ENCODE results near the gene DTNB.

DTNB gene

DNA sequence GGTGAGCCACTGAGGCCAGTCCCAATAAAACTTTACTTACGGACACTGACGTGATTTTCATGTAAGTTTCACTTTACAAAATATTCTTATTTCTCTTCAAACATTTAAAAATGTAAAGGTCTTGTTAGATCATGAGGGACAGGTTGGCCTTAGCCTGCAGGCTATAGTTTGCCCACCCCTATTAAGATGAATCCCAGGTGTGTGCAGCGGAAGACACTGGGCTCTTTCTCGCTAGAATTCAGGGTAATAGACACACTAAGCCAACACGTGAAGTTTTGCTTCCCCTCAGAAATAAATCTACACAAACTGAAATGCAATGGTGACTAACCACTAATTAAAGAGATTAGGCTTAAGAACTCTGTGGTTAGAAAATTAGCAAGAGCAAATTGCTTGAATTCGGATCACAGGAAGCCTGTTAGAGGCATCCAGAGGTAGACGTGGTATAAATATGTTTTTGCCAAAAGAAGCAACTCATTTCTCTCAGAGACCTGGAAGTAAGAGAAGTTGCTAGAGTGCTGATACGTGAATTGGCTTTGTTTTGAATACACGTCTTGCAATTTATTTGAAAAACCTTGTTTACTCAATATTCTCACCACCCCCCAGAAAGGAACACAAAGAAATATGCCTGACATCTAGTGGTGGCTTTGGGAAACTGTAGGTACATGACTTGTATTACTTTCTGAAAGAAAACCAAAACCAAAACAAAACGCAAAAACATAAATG, 151.6 kb downstream of the DTNB start:
- peak overlapping the region; percentile 52 for H3K27ac Mint-ChIP-seq (ENCODE audit: low read depth)
- ATAC-seq (replicated peaks; ENCODE audit: extremely low read depth, poor library complexity, severe bottlenecking) (peak; percentile 95), DNase-seq (ENCODE audit: low spot score in 2 of 2) (peak in 1 of 2 donors; percentile 46)
- no peaks in the 10 kb centered on the region for H3K9me3 Mint-ChIP-seq
- H3K27me3 Mint-ChIP-seq = no peaks in the 10 kb centered on the region
- peak overlapping the region; percentile 41 for H3K4me3 Mint-ChIP-seq
- peaks cover 2% of the 10 kb centered on the region for H3K36me3 Mint-ChIP-seq (ENCODE audit: insufficient read depth)
- H3K4me1 Mint-ChIP-seq = peaks cover 9% of the 10 kb centered on the region

DNA sequence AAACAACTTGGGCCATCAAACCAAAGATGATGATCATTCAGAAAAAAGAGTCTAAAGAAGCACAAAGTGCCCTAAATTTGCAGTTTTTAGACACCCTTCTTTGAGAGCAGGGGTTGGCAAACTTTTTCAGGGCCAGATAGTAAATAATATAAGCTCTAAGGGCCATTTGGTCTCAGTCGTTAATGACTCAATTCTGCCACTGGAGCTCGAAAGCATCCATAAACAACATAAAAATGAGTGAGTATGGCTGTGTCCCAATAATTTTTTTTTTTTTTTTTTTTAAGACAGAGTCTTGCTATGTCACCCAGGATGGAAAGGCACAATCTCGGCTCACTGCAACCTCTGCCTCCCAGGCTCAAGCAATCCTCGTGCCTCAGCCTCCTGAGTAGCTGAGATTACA, 152.3 kb downstream of the DTNB start:
- Mint-ChIP-seq H3K4me3 (no peak overlapping the region), H3K36me3 (ENCODE audit: insufficient read depth) (peaks cover 2% of the 10 kb centered on the region), H3K27me3 (no peaks in the 10 kb centered on the region), H3K27ac (ENCODE audit: low read depth) (no peak overlapping the region), H3K9me3 (no peaks in the 10 kb centered on the region), H3K4me1 (peaks cover 9% of the 10 kb centered on the region)
- ATAC-seq (replicated peaks; ENCODE audit: extremely low read depth, poor library complexity, severe bottlenecking) (no peak), DNase-seq (ENCODE audit: low spot score in 2 of 2) (no peak)

DNA sequence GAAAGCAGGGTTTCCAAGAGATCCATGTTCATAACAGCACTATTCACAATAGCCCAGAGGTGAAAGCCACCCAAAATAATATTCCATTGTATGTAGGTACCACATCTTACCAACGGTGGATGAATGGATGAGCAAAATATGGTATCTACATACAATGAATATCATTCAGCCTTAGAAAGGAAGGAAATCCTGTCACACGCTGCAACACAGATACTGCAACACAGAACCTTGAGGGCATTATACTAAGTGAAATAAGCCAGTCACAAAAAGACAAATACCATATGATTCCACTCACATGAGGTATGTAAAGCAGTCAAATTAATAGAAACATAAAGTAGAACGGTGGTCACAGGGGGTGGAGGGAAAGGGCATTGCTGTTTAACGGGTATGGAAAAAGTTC, 155.7 kb downstream of the DTNB start:
- Mint-ChIP-seq H3K4me1 (peaks cover 23% of the 10 kb centered on the region), H3K27ac (ENCODE audit: low read depth) (no peak overlapping the region), H3K4me3 (no peak overlapping the region), H3K9me3 (no peaks in the 10 kb centered on the region), H3K36me3 (ENCODE audit: insufficient read depth) (peaks cover 3% of the 10 kb centered on the region), H3K27me3 (no peaks in the 10 kb centered on the region)
- DNase-seq (ENCODE audit: low spot score in 2 of 2) = no peak
- no peak for ATAC-seq (replicated peaks; ENCODE audit: extremely low read depth, poor library complexity, severe bottlenecking)

DNA sequence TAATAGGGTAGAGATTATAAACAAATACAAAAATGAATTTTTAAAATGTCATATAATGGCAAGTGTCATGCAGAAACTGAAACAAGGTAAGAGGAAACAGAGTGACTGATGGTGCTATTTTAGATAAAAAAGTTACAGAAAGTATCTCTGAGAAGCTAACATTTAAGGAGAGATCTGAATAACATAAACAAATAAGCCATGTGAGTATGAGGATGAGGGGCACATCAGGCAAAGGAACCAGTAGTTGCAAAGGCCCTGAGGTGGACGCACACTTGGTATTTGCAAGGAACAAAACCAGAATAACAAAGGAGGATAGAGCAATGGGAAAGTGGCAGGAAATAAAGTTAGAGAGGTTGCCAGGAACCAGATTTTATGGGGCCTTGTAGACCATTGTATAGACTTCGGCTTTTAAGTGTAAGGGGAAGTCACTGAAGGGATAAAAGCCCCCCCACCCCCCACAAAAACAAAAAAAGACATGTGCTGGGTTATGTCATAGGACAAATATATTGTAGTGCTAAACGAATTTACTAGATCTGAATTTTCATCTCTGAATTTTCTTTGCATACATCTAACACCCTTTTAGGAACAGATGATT, 159.2 kb downstream of the DTNB start:
- ATAC-seq (replicated peaks; ENCODE audit: extremely low read depth, poor library complexity, severe bottlenecking) (no peak), DNase-seq (ENCODE audit: low spot score in 2 of 2) (no peak)
- H3K27me3 Mint-ChIP-seq = no peaks in the 10 kb centered on the region
- no peak overlapping the region for H3K27ac Mint-ChIP-seq (ENCODE audit: low read depth)
- H3K4me3 Mint-ChIP-seq = no peak overlapping the region
- H3K36me3 Mint-ChIP-seq (ENCODE audit: insufficient read depth) = peaks cover 3% of the 10 kb centered on the region
- no peaks in the 10 kb centered on the region for H3K9me3 Mint-ChIP-seq
- H3K4me1 Mint-ChIP-seq = peaks cover 18% of the 10 kb centered on the region

DNA sequence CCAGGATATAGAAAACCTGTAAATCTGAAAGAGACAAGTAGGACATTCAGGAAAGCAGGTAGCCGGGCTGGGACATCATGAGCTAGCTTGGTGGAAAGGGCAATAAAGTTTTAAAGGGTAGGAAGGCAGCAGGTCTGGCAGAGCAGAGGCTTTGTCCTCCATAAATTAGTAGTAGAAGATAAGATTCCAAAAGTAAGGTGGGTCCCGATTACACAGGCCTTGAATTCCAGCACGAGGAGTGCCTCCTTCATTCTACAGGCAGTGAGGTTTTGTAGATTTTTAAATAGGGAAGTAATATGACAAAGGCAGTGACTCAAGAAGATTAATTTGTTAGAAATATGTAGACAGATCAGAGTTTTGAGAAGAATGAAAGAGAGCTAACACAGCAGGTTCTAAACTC, 160.7 kb downstream of the DTNB start:
- H3K4me1 Mint-ChIP-seq = peaks cover 18% of the 10 kb centered on the region
- peaks cover 3% of the 10 kb centered on the region for H3K36me3 Mint-ChIP-seq (ENCODE audit: insufficient read depth)
- DNase-seq (ENCODE audit: low spot score in 2 of 2) (no peak), ATAC-seq (replicated peaks; ENCODE audit: extremely low read depth, poor library complexity, severe bottlenecking) (no peak)
- no peak overlapping the region for H3K4me3 Mint-ChIP-seq
- no peaks in the 10 kb centered on the region for H3K9me3 Mint-ChIP-seq
- no peaks in the 10 kb centered on the region for H3K27me3 Mint-ChIP-seq
- H3K27ac Mint-ChIP-seq (ENCODE audit: low read depth) = no peak overlapping the region

DNA sequence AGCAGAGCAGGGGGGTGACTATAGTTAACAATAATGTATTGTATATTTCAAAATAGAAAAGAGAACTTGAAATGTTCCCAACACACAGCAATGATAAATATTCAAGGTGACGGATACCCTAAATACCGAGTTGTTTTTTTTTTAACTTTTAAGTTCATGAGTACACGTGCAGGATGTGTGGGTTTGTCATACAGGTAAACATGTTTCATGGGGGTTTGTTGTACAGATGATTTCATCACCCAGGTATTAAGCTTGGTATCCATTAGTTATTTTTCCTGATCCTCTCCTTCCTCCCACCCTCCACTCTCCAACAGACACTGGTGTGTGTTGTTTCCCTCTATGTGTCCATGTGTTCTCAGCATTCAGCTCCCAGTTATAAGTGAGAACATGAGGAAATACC, 167.2 kb downstream of the DTNB start:
- Mint-ChIP-seq H3K9me3 (no peaks in the 10 kb centered on the region), H3K4me1 (no peaks in the 10 kb centered on the region), H3K27me3 (no peaks in the 10 kb centered on the region), H3K4me3 (no peak overlapping the region), H3K36me3 (ENCODE audit: insufficient read depth) (no peaks in the 10 kb centered on the region), H3K27ac (ENCODE audit: low read depth) (no peak overlapping the region)
- ATAC-seq (replicated peaks; ENCODE audit: extremely low read depth, poor library complexity, severe bottlenecking) = no peak
- no peak for DNase-seq (ENCODE audit: low spot score in 2 of 2)

DNA sequence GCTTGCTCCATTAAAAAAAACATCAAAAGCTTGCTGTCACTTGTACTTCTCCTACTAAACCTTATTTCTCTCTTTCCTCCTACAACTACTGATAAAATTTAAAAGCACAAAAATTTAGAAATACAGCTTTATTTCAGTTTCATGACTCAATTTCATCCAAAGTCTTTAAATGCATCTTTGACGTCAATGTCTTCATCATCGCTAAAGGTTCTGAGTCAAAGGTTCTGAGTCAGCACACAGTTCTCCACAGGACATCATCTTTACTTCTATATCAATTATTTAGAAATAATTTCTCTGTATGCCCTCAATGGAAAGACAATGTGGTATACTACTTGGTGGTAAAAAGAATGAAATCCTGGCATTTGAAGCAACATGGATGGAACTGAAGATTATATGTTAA, 167.8 kb downstream of the DTNB start:
- Mint-ChIP-seq H3K4me3 (no peak overlapping the region), H3K27ac (ENCODE audit: low read depth) (no peak overlapping the region), H3K36me3 (ENCODE audit: insufficient read depth) (no peaks in the 10 kb centered on the region), H3K9me3 (no peaks in the 10 kb centered on the region), H3K27me3 (no peaks in the 10 kb centered on the region), H3K4me1 (no peaks in the 10 kb centered on the region)
- DNase-seq (ENCODE audit: low spot score in 2 of 2) (no peak), ATAC-seq (replicated peaks; ENCODE audit: extremely low read depth, poor library complexity, severe bottlenecking) (no peak)

DNA sequence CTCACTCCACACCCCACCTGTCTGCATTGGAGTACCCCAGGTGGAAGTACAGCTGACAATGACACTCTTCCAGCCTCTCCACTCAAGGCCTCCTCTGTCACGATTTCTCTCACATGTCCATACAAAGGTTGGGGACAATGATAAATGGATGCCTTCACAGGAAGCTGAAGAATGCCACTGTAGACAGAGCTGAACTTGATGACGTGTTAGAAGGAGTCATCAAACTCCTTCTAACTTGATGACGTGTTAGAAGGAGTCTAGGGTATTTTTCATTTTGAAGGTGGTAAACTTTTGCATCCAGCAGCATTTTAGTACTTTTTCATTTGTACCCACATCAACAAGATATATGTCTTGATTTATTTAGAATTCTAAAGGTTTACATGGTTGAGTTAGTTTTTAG, 168.2 kb downstream of the DTNB start:
- H3K27ac Mint-ChIP-seq (ENCODE audit: low read depth) = no peak overlapping the region
- no peaks in the 10 kb centered on the region for H3K4me1 Mint-ChIP-seq
- H3K4me3 Mint-ChIP-seq = no peak overlapping the region
- ATAC-seq (replicated peaks; ENCODE audit: extremely low read depth, poor library complexity, severe bottlenecking) (no peak), DNase-seq (ENCODE audit: low spot score in 2 of 2) (no peak)
- H3K36me3 Mint-ChIP-seq (ENCODE audit: insufficient read depth) = no peaks in the 10 kb centered on the region
- H3K9me3 Mint-ChIP-seq = no peaks in the 10 kb centered on the region
- no peaks in the 10 kb centered on the region for H3K27me3 Mint-ChIP-seq

DNA sequence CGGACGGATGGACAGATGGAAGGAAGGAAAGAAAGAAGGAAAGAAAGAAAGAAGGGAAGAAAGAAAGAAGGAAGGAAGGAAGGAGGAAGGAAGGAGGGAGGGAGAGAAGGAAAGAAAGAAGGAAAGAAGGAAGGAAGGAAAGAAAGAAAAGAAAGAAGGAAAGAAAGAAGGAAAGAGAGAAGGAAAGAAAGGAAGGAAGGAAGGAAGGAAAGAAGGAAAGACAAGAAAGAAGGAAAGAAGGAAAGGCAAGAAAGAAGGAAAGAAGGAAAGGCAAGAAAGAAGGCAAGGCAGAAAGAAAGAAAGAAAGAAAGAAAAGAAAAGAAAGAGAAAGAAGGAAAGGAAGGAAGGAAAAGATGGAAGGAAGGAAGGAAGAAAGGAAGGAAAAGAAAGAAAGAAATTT, 169.1 kb downstream of the DTNB start:
- no peak for ATAC-seq (replicated peaks; ENCODE audit: extremely low read depth, poor library complexity, severe bottlenecking)
- Mint-ChIP-seq H3K9me3 (no peaks in the 10 kb centered on the region), H3K27ac (ENCODE audit: low read depth) (no peak overlapping the region)

DNA sequence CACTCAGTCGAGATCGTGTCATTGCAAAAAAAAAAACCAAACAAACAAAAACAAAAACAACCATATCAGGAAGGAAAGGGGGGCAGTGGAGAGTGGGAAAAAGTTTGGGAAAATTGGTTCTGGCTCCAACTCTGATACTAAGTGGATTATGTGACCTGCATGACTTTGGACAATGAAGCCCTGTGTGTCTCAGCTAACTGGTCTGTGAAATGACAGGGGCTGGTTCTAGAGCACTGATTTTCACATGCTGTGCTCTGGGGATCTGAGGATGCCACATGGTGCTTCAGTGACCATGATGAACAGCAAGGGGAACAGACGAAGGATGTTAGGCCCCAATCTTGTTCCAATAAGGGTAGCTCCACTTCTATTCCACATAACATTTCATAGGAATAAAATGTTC, 174.2 kb downstream of the DTNB start:
- H3K4me1 Mint-ChIP-seq = no peaks in the 10 kb centered on the region
- no peaks in the 10 kb centered on the region for H3K27me3 Mint-ChIP-seq
- ATAC-seq (replicated peaks; ENCODE audit: extremely low read depth, poor library complexity, severe bottlenecking) (no peak), DNase-seq (ENCODE audit: low spot score in 2 of 2) (no peak)
- H3K9me3 Mint-ChIP-seq = no peaks in the 10 kb centered on the region
- peaks cover 3% of the 10 kb centered on the region for H3K36me3 Mint-ChIP-seq (ENCODE audit: insufficient read depth)
- H3K27ac Mint-ChIP-seq (ENCODE audit: low read depth) = no peak overlapping the region
- no peak overlapping the region for H3K4me3 Mint-ChIP-seq

More for the DNA sequence above, 169.1 kb downstream of the DTNB start:
- no peaks in the 10 kb centered on the region for H3K36me3 Mint-ChIP-seq (ENCODE audit: insufficient read depth)
- no peaks in the 10 kb centered on the region for H3K4me1 Mint-ChIP-seq
- no peak for DNase-seq (ENCODE audit: low spot score in 2 of 2)
- no peak overlapping the region for H3K4me3 Mint-ChIP-seq
- no peaks in the 10 kb centered on the region for H3K27me3 Mint-ChIP-seq

DNA sequence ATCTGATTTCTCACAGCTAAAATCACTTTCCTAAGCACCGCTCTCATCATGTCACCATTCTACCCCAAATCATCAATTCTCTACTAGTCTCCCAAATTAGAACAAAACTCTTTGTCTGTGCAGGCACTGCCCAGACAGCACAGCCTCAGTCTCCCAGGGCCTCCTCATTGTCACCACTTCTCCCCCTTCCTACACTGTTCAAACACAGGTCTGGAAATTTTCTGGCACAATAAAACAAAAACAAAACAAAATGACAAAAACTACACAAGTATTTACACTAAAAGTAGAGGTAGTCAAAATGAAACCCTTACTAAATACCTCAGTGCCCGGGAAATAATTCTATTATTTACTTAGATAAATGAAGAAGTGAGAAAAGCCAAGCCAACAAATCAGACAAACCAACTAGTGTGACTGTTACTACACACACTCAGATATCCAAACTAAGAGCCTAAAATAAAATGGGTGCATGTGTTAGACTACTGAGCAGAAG, 175.4 kb downstream of the DTNB start:
- Mint-ChIP-seq H3K27me3 (no peaks in the 10 kb centered on the region), H3K36me3 (ENCODE audit: insufficient read depth) (peaks cover 3% of the 10 kb centered on the region), H3K27ac (ENCODE audit: low read depth) (no peak overlapping the region), H3K4me1 (no peaks in the 10 kb centered on the region), H3K9me3 (no peaks in the 10 kb centered on the region), H3K4me3 (no peak overlapping the region)
- DNase-seq (ENCODE audit: low spot score in 2 of 2) = no peak
- no peak for ATAC-seq (replicated peaks; ENCODE audit: extremely low read depth, poor library complexity, severe bottlenecking)

DNA sequence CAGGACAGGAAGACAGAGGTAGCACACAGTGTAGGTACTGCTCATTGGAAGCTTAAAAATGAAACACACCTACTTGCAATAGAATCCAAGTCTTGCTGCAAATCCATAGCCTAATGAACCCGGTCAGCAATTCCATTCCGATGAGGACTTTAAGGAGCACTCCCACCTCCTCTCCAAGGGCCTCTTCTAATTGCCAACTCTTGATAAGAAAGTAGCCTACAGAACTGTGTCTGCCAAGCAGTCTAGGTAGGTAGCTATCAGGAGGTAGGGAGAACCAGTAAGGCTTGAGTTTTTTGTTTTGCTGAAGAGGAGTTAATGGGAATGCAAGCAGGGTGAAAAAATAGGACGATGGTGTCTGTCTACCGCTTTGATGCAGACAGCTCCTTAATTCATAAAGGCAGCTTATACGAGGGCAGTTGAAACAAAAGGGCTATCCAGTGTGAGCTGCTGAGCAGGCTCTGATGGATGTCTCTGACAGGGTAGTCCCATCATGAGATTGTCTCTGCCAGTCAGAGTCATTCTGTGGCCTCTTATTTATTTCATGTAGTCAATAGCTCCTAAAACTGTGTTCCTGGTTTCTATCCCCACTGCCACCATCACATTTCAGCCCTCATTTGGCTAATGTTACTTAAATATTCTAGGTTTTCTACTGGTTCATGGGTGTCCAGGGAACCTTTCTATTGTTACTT, 176.0 kb downstream of the DTNB start:
- ATAC-seq (replicated peaks; ENCODE audit: extremely low read depth, poor library complexity, severe bottlenecking) (no peak), DNase-seq (ENCODE audit: low spot score in 2 of 2) (no peak)
- Mint-ChIP-seq H3K36me3 (ENCODE audit: insufficient read depth) (peaks cover 3% of the 10 kb centered on the region), H3K4me3 (no peak overlapping the region), H3K27ac (ENCODE audit: low read depth) (no peak overlapping the region), H3K27me3 (no peaks in the 10 kb centered on the region), H3K9me3 (no peaks in the 10 kb centered on the region), H3K4me1 (no peaks in the 10 kb centered on the region)

DNA sequence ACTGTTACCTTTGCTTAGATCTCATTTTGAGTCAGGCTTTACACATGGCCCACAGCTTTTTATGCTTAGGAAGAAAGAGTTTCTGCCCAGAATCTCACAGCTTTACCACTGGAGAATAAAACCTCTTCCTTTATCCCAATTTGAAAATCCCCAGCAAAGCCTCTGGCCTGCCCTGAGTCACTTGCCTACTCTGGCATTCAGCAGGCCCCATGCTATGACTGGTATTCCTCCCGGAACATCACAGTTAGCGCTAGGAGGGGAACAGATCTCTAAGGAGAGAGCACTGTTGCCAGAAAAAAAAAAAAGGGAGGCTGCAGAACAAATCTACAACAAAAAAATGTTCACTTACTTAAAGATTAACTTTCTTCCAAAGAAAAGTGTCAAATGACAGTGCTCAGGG, 178.8 kb downstream of the DTNB start:
- Mint-ChIP-seq H3K36me3 (ENCODE audit: insufficient read depth) (peaks cover 5% of the 10 kb centered on the region), H3K27ac (ENCODE audit: low read depth) (no peak overlapping the region), H3K4me1 (no peaks in the 10 kb centered on the region), H3K27me3 (no peaks in the 10 kb centered on the region), H3K9me3 (no peaks in the 10 kb centered on the region), H3K4me3 (no peak overlapping the region)
- ATAC-seq (replicated peaks; ENCODE audit: extremely low read depth, poor library complexity, severe bottlenecking) = no peak
- DNase-seq (ENCODE audit: low spot score in 2 of 2) = no peak

Measured in central memory CD8-positive, alpha-beta T cell (primary cell).